Measurements from ENCODE around the gene CDH13. TPM values are rescaled to one million over a fixed set of nuclear protein-coding genes. Genes with fewer than 3 reads are reported as not detected.

CDH13 gene
- total and polyA plus RNA-seq, 7 donors = 6.1 to 30.7 (median 22.8) TPM

DNA sequence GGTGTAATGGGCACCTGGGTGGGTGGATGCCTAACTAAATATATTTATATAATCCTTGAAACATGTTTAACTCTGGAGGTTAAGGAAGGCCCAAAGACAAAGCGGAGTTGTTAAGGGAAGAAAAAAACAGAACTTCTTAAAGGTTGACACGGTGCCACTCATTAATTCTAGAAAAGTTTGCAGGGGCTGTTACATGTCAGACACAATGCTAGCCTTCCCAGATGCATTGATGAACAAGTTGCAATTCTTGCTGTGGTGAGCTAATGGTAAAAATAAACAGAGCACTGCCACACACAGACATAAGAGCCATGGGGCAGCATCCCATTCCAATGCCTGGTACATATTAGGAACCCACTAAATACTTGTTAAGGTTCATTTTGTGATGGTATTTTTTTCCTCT, 109.5 kb downstream of the CDH13 start:
- H3K27ac ChIP-seq = peak overlapping the region; percentile 91
- no peaks in the 10 kb centered on the region for H3K27me3 ChIP-seq (ENCODE audit: insufficient read depth in 3 of 3, low read length in 2 of 3)
- H3K36me3 ChIP-seq (ENCODE audit: insufficient read depth in 1 of 2, low read depth in 1 of 2) = no peaks in the 10 kb centered on the region
- ATAC-seq (peak in 3 of 4 donors; percentile 33 to 49 (median 47)), DNase-seq (no peak)
- no peaks in the 10 kb centered on the region for H3K9me3 ChIP-seq
- intact Hi-C loops (cut with DNase I) = loop anchor here in 1 of 2 donors (5.0 kb wide), 2 partner anchors 74 to 99 kb away; no protein-coding TSS in a partner anchor
- WGBS, 3 donors = 64 to 79% (median 77%) methylated on average over 2 of the region's 2 CpGs
- no peak for TF ChIP-seq CTCF (IDR thresholded peaks at IDR 0.05)
- peaks cover 73% of the 10 kb centered on the region for H3K4me1 ChIP-seq
- peak overlapping the region; percentile 52 for H3K4me3 ChIP-seq

DNA sequence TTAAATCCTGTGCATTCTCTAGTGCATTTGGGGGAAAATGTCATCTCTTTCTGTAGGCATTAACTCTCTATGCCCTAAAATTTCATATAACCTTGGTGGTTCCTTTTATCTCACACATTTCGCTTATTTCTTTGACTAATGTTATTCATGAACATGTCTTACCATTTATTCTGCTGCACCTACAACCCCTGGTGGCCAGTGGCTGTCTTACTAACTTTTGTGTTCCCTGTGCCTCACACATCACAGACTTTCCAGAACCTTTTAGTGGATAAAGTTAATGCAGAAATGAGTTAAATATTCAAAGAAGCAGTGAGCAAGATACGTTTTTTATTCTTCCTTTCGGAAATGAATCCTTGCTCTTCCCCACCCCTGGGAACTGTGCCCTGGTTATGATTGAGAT, 111.9 kb downstream of the CDH13 start:
- Histone ChIP-seq H3K27me3 (ENCODE audit: insufficient read depth in 3 of 3, low read length in 2 of 3) (no peaks in the 10 kb centered on the region), H3K9me3 (no peaks in the 10 kb centered on the region), H3K4me3 (no peak overlapping the region), H3K4me1 (peaks cover 54% of the 10 kb centered on the region), H3K36me3 (ENCODE audit: insufficient read depth in 1 of 2, low read depth in 1 of 2) (no peaks in the 10 kb centered on the region), H3K27ac (peak overlapping the region; percentile 91)
- DNase-seq = no peak
- 70 to 81% (median 73%) methylated on average over 3 of the region's 3 CpGs for WGBS, 3 donors
- no peak for ATAC-seq
- TF ChIP-seq CTCF (IDR thresholded peaks at IDR 0.05) = peak; percentile 36
- intact Hi-C loops (cut with DNase I) = loop anchor here in 1 of 2 donors (5.0 kb wide), 2 partner anchors 76 to 101 kb away; no protein-coding TSS in a partner anchor

GRCh38 chr16:82741073-82741615, 114.4 kb downstream of the CDH13 start:
- intact Hi-C loops (cut with DNase I) = no loop called here
- H3K4me3 ChIP-seq = no peak overlapping the region
- no peaks in the 10 kb centered on the region for H3K36me3 ChIP-seq (ENCODE audit: insufficient read depth in 1 of 2, low read depth in 1 of 2)
- no peaks in the 10 kb centered on the region for H3K27me3 ChIP-seq (ENCODE audit: insufficient read depth in 3 of 3, low read length in 2 of 3)
- ATAC-seq (no peak), DNase-seq (no peak)
- H3K27ac ChIP-seq = no peak overlapping the region
- H3K9me3 ChIP-seq = no peaks in the 10 kb centered on the region
- 80 to 85% (median 80%) methylated on average over 5 of the region's 5 CpGs for WGBS, 3 donors
- peaks cover 32% of the 10 kb centered on the region for H3K4me1 ChIP-seq
- TF ChIP-seq CTCF (IDR thresholded peaks at IDR 0.05) = no peak

DNA sequence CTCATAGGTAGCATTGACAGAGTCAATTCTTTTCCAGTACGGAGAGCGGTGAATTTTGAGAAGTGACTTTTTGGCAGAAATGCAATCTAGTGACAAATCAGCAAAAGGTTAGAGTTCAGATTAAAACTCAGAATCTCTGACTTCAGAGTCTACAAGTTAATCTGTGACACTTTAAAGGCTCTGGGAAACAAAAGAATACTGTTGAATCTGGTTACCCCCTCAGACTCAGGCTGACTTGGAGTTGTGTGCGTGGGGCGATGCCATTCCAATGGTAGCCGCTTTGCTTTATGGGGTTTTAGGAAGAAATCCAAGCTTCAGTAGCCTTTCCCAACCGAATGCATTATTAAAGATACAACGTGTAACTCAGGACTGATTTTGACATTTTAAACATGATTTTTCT, 118.2 kb downstream of the CDH13 start:
- DNase-seq (no peak), ATAC-seq (no peak)
- H3K27ac ChIP-seq = peak overlapping the region; percentile 21
- WGBS, 3 donors = 88 to 93% (median 93%) methylated on average over 7 of the region's 7 CpGs
- peaks cover 14% of the 10 kb centered on the region for H3K4me1 ChIP-seq
- H3K27me3 ChIP-seq (ENCODE audit: insufficient read depth in 3 of 3, low read length in 2 of 3) = no peaks in the 10 kb centered on the region
- no peak for TF ChIP-seq CTCF (IDR thresholded peaks at IDR 0.05)
- no peak overlapping the region for H3K4me3 ChIP-seq
- H3K9me3 ChIP-seq = no peaks in the 10 kb centered on the region
- no peaks in the 10 kb centered on the region for H3K36me3 ChIP-seq (ENCODE audit: insufficient read depth in 1 of 2, low read depth in 1 of 2)
- intact Hi-C loops (cut with DNase I) = no loop called here

- H3K27ac ChIP-seq = peak overlapping the region; percentile 69
Observed at GRCh38 chr16:82748026-82748425, 121.3 kb downstream of the CDH13 start.

More at GRCh38 chr16:82748026-82748425, 121.3 kb downstream of the CDH13 start:
- H3K9me3 ChIP-seq = no peaks in the 10 kb centered on the region
- no peak for TF ChIP-seq CTCF (IDR thresholded peaks at IDR 0.05)
- no peaks in the 10 kb centered on the region for H3K27me3 ChIP-seq (ENCODE audit: insufficient read depth in 3 of 3, low read length in 2 of 3)
- H3K36me3 ChIP-seq (ENCODE audit: insufficient read depth in 1 of 2, low read depth in 1 of 2) = no peaks in the 10 kb centered on the region
- intact Hi-C loops (cut with DNase I) = no loop called here
- DNase-seq (peak; percentile 27 to 68), ATAC-seq (peak; percentile 68 to 89 (median 80))
- WGBS, 3 donors = 6 to 16% (median 7%) methylated on average over 5 of the region's 5 CpGs
- H3K4me3 ChIP-seq = peak overlapping the region; percentile 46
- peaks cover 14% of the 10 kb centered on the region for H3K4me1 ChIP-seq

All from psoas muscle (tissue), 8 donors.